ENCODE measurements around the gene ZNF428. TPM values are rescaled to one million over a fixed set of nuclear protein-coding genes. Genes with fewer than 3 reads are reported as not detected.

The ZNF428 gene
- polyA plus RNA-seq, 1 of the 3 experiments (the other 2 are of a cell fraction): 79.5 TPM

DNA sequence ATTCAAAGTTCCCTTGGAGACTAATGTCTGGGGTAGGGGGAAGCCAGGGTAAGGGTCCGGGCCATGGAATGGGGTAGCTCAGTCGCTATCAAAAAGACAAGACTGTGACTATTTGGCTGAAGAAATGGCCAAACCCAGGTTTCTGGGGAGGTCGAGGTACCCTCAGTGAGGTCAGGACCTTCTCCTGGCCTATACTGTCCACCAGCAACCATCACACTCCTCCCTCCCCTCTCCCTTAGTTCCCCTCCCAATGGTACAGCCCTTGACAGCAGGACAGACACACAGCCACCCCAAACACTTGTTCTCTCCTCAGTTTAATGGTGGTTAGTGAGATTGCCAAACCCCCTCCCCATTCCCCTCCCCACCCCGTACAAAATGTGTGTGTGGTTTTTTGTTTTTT lies 2.6 kb upstream of the ZNF428 start:
- Histone ChIP-seq H3K27me3 (ENCODE audit: insufficient read depth) (no peaks in the 10 kb centered on the region), H3K4me3 (ENCODE audit: low read depth in 2 of 2, low read length in 1 of 2) (no peak overlapping the region), H3K9ac (no peak overlapping the region), H3K9me2 (no peaks in the 10 kb centered on the region), H3K4me1 (ENCODE audit: control insufficient read depth in 1 of 2, insufficient read depth in 2 of 2, low read depth in 1 of 2, low read length in 1 of 2) (peaks cover 7 to 12% of the 10 kb centered on the region in 2 experiments; a peak in 2 of 4 replicates), H3K36me3 (replicated peaks in 1 of 2; ENCODE audit: control insufficient read depth in 1 of 2, insufficient read depth in 2 of 2, low read length in 1 of 2) (peaks cover 0 to 3% of the 10 kb centered on the region in 2 experiments), H3F3A (replicated peaks; ENCODE audit: insufficient read depth) (peaks cover 4% of the 10 kb centered on the region), H3K27ac (ENCODE audit: low read depth in 2 of 2, low read length in 1 of 2) (no peak overlapping the region), H3K4me2 (no peak overlapping the region), H3K79me2 (ENCODE audit: insufficient read depth) (peaks cover 20% of the 10 kb centered on the region), H2AFZ (ENCODE audit: low read depth) (no peak overlapping the region), H4K20me1 (ENCODE audit: insufficient read depth) (no peaks in the 10 kb centered on the region), H3K9me3 (no peaks in the 10 kb centered on the region)
- TF ChIP-seq TAF1 (IDR thresholded peaks at IDR 0.05; ENCODE audit: borderline replicate concordance, low read depth, low read length): no peak
- no peak for TF ChIP-seq CTCF (IDR thresholded peaks at IDR 0.05)
- no peak for TF ChIP-seq EP300 (IDR thresholded peaks at IDR 0.05; ENCODE audit: borderline replicate concordance in 1 of 2, low read depth in 1 of 2, low read length in 1 of 2)
- 67% methylated on average over 4 of the region's 4 CpGs for WGBS (ENCODE audit: low lambda C conversion rate)
- ChIA-PET CTCF (interaction anchor here (2.5 kb wide), 1 partner anchor 67 kb away, joined by 7 read pairs; no protein-coding TSS in a partner anchor), POLR2A (no interaction called here)
- no peak for DNase-seq

DNA sequence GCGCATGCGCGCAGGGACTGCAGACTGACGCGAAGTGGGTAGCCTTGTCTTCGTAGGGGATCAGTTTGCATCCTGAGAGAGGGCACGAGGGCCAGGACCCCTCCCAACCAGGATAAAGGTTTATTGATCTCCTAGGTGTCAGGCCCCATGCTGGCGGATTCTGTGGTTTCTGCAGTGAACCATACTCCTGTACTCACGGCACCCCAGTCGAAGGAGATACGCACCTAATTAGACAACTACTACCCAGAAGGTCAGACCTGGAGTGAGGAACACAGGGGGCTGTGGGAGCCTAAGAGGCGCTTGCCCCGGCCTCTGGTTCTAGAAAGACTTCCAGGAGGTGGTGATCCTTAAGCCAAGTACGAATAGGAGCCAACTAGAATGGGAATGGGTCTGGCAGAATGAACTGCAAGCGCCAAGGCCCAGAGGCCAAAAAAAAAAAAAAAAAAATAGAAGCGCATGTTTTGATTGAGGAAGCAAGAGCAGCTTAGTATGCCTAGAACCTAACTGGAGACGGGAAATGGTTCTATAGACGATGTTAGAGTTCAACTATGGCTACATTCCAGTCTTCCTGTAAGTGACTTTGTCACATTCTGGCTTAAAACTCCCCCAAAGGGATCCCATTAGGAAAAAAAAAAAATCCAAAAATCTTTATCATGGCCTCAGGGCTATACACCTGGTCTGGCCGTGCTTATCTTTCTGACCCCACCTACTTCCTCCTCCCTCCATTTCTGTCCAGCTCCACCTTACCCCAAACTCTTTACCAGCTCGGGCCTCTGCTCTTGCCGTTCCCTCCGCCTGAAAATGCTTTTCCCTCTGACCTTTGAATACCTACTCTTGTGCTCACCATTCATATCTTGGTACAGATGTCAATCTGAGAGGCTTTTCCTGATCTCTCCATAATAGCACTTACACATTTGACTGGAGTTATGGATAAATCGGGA lies 902 bp upstream of the ZNF428 start:
- Histone ChIP-seq H3K36me3 (replicated peaks in 1 of 2; ENCODE audit: control insufficient read depth in 1 of 2, insufficient read depth in 2 of 2, low read length in 1 of 2) (peaks cover 0 to 3% of the 10 kb centered on the region in 2 experiments), H3K79me2 (ENCODE audit: insufficient read depth) (peaks cover 38% of the 10 kb centered on the region), H3K4me3 (ENCODE audit: low read depth in 2 of 2, low read length in 1 of 2) (peak overlapping the region; percentile 68 to 72), H3F3A (replicated peaks; ENCODE audit: insufficient read depth) (peaks cover 4% of the 10 kb centered on the region), H4K20me1 (ENCODE audit: insufficient read depth) (no peaks in the 10 kb centered on the region), H3K9me3 (no peaks in the 10 kb centered on the region), H2AFZ (ENCODE audit: low read depth) (peak overlapping the region; percentile 88; the same call in 1 of the 2 replicates), H3K9me2 (no peaks in the 10 kb centered on the region), H3K27ac (ENCODE audit: low read depth in 2 of 2, low read length in 1 of 2) (peak overlapping the region; percentile 74 to 98), H3K9ac (peak overlapping the region; percentile 86), H3K27me3 (ENCODE audit: insufficient read depth) (no peaks in the 10 kb centered on the region), H3K4me1 (ENCODE audit: control insufficient read depth in 1 of 2, insufficient read depth in 2 of 2, low read depth in 1 of 2, low read length in 1 of 2) (peaks cover 7 to 12% of the 10 kb centered on the region in 2 experiments; a peak in 2 of 4 replicates), H3K4me2 (peak overlapping the region; percentile 87)
- DNase-seq: no peak
- 60% methylated on average over 23 of the region's 23 CpGs for WGBS (ENCODE audit: low lambda C conversion rate)
- ChIA-PET CTCF (interaction anchor here (0.6 to 2.5 kb wide), 2 partner anchors 65 to 1154 kb away, joined by 3 to 7 read pairs; no protein-coding TSS in a partner anchor), POLR2A (interaction anchor here (1.1 kb wide), 1 partner anchor 48 kb away, joined by 5 read pairs; no protein-coding TSS in a partner anchor)
- TF ChIP-seq GABPA (IDR thresholded peaks at IDR 0.05; ENCODE audit: low read depth): no peak
- TF ChIP-seq JUND (IDR thresholded peaks at IDR 0.05): no peak
- no peak for TF ChIP-seq RAD21 (IDR thresholded peaks at IDR 0.05; ENCODE audit: low read length)
- no peak for TF ChIP-seq MAX (IDR thresholded peaks at IDR 0.05; ENCODE audit: low read depth)
- TF ChIP-seq SIN3A (IDR thresholded peaks at IDR 0.05; ENCODE audit: borderline replicate concordance, low read depth, low read length): no peak
- TF ChIP-seq MEF2A (IDR thresholded peaks at IDR 0.05; ENCODE audit: borderline replicate concordance, low read depth): no peak
- no peak for TF ChIP-seq FOXM1 (IDR thresholded peaks at IDR 0.05; ENCODE audit: low read depth)
- TF ChIP-seq MXI1 (IDR thresholded peaks at IDR 0.05; ENCODE audit: low read depth, low read length): no peak
- TF ChIP-seq RXRA (IDR thresholded peaks at IDR 0.05; ENCODE audit: borderline replicate concordance, low read depth): no peak
- TF ChIP-seq TCF12 (IDR thresholded peaks at IDR 0.05): no peak
- no peak for TF ChIP-seq ZBTB33 (IDR thresholded peaks at IDR 0.05; ENCODE audit: borderline replicate concordance, low read depth)
